ENCODE data around the gene SLC27A3. TPM values are rescaled to one million over a fixed set of nuclear protein-coding genes. Genes with fewer than 3 reads are reported as not detected.
A peak's percentile ranks its signal among the peaks of the same experiment; 100 is the strongest.

The SLC27A3 gene
- total RNA-seq, 1 donor from 2014 or later = 12.6 TPM

DNA sequence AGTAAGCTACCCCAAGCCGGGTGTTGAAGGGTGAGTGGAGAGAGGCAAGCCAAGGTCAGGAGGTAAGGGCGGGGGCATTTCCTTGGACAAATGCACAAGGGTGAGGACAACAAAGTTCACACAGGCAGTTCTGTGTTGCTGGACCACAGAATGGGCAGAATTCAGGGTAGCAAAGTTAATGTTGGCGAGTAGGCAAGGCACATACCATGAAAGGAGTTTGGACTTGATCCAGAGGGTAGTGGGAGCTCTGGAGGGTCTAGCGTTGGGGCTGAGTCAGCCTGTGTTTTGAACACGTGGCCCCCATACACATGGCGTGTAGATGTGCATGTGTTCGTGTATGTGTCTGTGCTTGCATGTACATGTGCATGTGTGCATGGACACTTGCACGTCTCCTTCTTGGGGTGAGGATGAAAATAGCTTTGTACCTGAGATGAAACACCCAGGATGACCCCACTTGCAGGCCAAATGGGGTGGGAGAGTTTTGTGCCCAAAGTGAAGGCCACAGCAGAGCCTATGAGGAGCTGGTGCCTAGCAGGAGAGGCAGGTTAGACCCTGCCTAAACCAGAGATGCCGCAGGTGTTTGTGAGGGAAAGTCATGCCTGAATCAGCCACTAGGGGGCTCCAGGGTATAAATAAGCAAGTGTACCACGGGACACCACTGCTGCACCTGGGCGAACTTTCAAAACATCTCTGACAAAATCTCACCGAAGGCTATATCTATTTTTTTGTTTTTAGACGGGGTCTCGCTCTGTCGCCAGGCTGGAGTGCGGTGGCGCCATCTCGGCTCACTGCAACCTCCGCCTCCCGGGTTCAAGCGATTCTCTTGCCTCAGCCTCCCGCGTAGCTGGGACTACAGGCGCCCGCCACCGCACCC lies 21.8 kb downstream of the SLC27A3 start:
- intact Hi-C loops (cut with micrococcal nuclease) = loop anchor here (1.0 to 10.0 kb wide), 8 partner anchors 8 to 475 kb away; partner anchors contain the start of genes DENND4B, HAX1, RAB13 and RPS27
- peak; percentile 59 for DNase-seq
- ChIA-PET POLR2A (interaction anchor here (0.6 to 3.2 kb wide), 9 partner anchors 8 to 377 kb away, joined by 3 to 26 read pairs (median 4); partner anchors contain the start of genes DENND4B, GATAD2B, JTB and RAB13), CTCF (interaction anchor here (0.7 to 2.8 kb wide), 13 partner anchors 20 to 402 kb away, joined by 3 to 44 read pairs (median 3); partner anchors contain the start of genes CREB3L4, DENND4B, GATAD2B and RAB13)
- TF ChIP-seq, protein P1, sequence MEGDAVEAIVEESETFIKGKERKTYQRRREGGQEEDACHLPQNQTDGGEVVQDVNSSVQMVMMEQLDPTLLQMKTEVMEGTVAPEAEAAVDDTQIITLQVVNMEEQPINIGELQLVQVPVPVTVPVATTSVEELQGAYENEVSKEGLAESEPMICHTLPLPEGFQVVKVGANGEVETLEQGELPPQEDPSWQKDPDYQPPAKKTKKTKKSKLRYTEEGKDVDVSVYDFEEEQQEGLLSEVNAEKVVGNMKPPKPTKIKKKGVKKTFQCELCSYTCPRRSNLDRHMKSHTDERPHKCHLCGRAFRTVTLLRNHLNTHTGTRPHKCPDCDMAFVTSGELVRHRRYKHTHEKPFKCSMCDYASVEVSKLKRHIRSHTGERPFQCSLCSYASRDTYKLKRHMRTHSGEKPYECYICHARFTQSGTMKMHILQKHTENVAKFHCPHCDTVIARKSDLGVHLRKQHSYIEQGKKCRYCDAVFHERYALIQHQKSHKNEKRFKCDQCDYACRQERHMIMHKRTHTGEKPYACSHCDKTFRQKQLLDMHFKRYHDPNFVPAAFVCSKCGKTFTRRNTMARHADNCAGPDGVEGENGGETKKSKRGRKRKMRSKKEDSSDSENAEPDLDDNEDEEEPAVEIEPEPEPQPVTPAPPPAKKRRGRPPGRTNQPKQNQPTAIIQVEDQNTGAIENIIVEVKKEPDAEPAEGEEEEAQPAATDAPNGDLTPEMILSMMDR (IDR thresholded peaks at IDR 0.05) = peak; percentile 89
- H3K4me1 Mint-ChIP-seq = peaks cover 16% of the 10 kb centered on the region
- H3K9me3 Mint-ChIP-seq = no peaks in the 10 kb centered on the region
- peaks cover 2% of the 10 kb centered on the region for H3K36me3 Mint-ChIP-seq (ENCODE audit: low read depth)
- peak overlapping the region; percentile 1 for H3K27ac Mint-ChIP-seq
- H3K4me3 Mint-ChIP-seq = no peak overlapping the region
- H3K27me3 Mint-ChIP-seq = no peaks in the 10 kb centered on the region
- peak; percentile 97 for ATAC-seq (ENCODE audit: low read depth)

DNA sequence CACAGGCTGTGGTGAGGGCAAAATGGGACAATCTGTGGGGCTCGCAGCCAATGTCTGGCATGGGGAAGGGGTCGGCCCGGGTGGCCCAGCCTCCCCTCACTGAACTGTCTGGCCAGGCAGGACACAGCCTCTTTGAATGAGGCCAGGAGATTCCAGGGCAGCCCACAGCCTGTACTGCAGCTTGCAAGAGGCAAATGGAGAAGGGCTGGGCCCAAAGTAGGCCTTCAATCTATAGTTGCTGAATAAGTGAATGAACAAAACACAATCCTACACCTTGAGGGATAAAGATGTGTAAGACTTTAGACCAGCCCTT lies 23.2 kb downstream of the SLC27A3 start:
- H3K9me3 Mint-ChIP-seq = no peaks in the 10 kb centered on the region
- no peak overlapping the region for H3K4me3 Mint-ChIP-seq
- POLR2A ChIA-PET = interaction anchor here (1.6 to 3.2 kb wide), 4 partner anchors 15 to 192 kb away, joined by 5 to 26 read pairs (median 18); partner anchors contain the start of genes DENND4B, RAB13 and RPS27
- ATAC-seq (ENCODE audit: low read depth) (no peak), DNase-seq (no peak)
- peaks cover 13% of the 10 kb centered on the region for H3K4me1 Mint-ChIP-seq
- intact Hi-C loops (cut with micrococcal nuclease) = loop anchor here (10.0 kb wide), 1 partner anchor 386 kb away; no protein-coding TSS in a partner anchor
- H3K27me3 Mint-ChIP-seq = no peaks in the 10 kb centered on the region
- no peak overlapping the region for H3K27ac Mint-ChIP-seq
- CTCF ChIA-PET = interaction anchor here (0.6 to 2.8 kb wide), 5 partner anchors 23 to 473 kb away, joined by 3 to 44 read pairs (median 3); partner anchors contain the start of genes CREB3L4 and RAB13
- H3K36me3 Mint-ChIP-seq (ENCODE audit: low read depth) = peaks cover 4% of the 10 kb centered on the region
- TF ChIP-seq, protein P1 (IDR thresholded peaks at IDR 0.05) = no peak

DNA sequence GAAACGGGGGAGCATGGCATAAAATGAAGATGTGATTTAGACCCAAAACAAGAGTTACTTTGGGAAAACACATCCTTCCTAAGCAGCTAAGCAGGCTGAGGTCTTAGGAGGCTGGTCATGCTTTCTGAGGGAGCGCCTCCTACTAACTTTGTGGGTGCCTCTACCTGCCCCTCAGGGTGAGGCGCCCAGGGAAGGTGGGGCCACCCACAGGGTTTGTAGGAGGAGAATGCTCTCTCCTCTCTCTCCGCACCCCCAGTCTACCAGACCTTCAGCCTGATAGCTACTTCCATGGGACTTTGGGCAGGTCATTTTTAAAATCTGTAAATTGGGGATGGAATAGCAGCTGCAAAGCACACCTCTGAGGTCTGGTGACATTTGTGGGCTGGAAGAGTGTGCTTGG lies 23.8 kb downstream of the SLC27A3 start:
- TF ChIP-seq, protein P1 (IDR thresholded peaks at IDR 0.05) = no peak
- Mint-ChIP-seq H3K27ac (no peak overlapping the region), H3K36me3 (ENCODE audit: low read depth) (peaks cover 6% of the 10 kb centered on the region), H3K9me3 (no peaks in the 10 kb centered on the region), H3K4me3 (no peak overlapping the region), H3K4me1 (peaks cover 18% of the 10 kb centered on the region), H3K27me3 (no peaks in the 10 kb centered on the region)
- POLR2A ChIA-PET = interaction anchor here (1.6 to 3.2 kb wide), 3 partner anchors 15 to 191 kb away, joined by 5 to 26 read pairs (median 25); partner anchors contain the start of genes RAB13 and RPS27
- intact Hi-C loops (cut with micrococcal nuclease) = loop anchor here (10.0 kb wide), 1 partner anchor 386 kb away; no protein-coding TSS in a partner anchor
- CTCF ChIA-PET = interaction anchor here (0.6 to 0.9 kb wide), 2 partner anchors 169 to 472 kb away, joined by 3 read pairs; partner anchors contain the start of gene CREB3L4
- DNase-seq (no peak), ATAC-seq (ENCODE audit: low read depth) (no peak)

DNA sequence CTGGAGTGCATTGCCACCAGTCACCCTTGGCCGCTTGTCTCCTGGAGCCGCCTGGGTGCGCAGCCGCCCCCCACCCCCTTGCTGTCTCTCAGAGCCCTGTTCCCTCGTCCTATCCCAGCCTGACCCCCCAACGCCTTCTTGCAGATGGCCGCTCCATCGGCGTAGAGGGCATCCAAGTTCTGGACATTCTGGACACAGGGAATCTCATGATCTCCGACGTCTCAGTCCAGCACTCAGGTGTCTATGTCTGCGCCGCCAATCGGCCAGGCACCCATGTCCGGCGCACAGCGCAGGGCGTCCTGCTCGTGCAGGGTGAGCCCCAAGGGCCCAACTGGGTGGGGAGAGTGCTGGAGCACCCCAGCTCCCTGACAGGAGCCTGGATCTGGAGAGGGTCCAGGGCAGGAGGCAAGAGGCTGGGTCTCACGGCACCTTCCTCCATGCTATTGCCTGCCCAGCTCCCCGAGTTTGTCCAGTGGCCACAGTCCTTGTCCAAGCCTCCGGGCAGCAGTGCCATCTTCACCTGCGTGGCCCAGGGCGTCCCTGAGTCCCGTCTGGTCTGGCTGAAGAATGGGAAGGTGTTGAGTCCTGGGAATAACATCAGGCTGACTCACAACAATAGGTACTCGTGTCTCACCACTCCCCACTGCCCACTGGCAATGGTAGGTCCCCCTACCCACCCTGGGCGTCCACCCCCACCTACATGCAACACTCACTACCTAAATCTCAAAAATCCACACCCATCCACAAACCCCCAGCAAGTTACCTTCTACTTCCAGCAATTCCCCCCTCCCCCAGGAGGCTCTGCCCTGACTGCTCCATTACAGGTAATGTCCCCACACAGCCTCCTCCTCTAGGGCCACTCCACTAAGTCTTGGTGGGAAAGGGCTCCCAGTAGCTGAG lies 24.6 kb downstream of the SLC27A3 start:
- intact Hi-C loops (cut with micrococcal nuclease) = loop anchor here (10.0 kb wide), 1 partner anchor 385 kb away; no protein-coding TSS in a partner anchor
- ChIA-PET CTCF (no interaction called here), POLR2A (interaction anchor here (1.6 to 3.1 kb wide), 2 partner anchors 16 to 187 kb away, joined by 5 to 26 read pairs; partner anchors contain the start of gene RAB13)
- no peaks in the 10 kb centered on the region for H3K27me3 Mint-ChIP-seq
- H3K36me3 Mint-ChIP-seq (ENCODE audit: low read depth) = peaks cover 6% of the 10 kb centered on the region
- ATAC-seq (ENCODE audit: low read depth) (no peak), DNase-seq (no peak)
- no peak overlapping the region for H3K27ac Mint-ChIP-seq
- H3K4me1 Mint-ChIP-seq = peaks cover 25% of the 10 kb centered on the region
- TF ChIP-seq, protein P1 (IDR thresholded peaks at IDR 0.05) = no peak
- H3K4me3 Mint-ChIP-seq = no peak overlapping the region
- H3K9me3 Mint-ChIP-seq = no peaks in the 10 kb centered on the region

All from activated B cell treated with CpG ODN at 0.5 μM for 24 hours (primary cell).